Measurements from ENCODE around the gene EHD2.
A peak's percentile ranks its signal among the peaks of the same experiment; 100 is the strongest.
"Not testable (repeated sequence)": the region's sequence is repeated elsewhere in the genome, so short reads cannot be mapped to it uniquely, and the experiment has no call there.

The EHD2 gene

GRCh38 chr19:47725759-47726401 is 12.7 kb downstream of the EHD2 start:
- TF ChIP-seq SPI1 (IDR thresholded peaks at IDR 0.05; ENCODE audit: borderline replicate concordance, low read depth) (no peak), CTCF (IDR thresholded peaks at IDR 0.05; ENCODE audit: insufficient read depth, low read length) (no peak), GABPA (IDR thresholded peaks at IDR 0.05; ENCODE audit: low read depth) (no peak), POLR2AphosphoS5 (IDR thresholded peaks at IDR 0.05; ENCODE audit: low read depth) (no peak), REST (IDR thresholded peaks at IDR 0.05; ENCODE audit: insufficient replicate concordance, low read depth) (no peak)
- peak; percentile 70 to 85 for DNase-seq (ENCODE audit: low read depth in 1 of 2, low spot score in 1 of 2)
- H3K4me3 ChIP-seq (replicated peaks; ENCODE audit: insufficient read depth, low read length) = no peak overlapping the region
- H3K27ac ChIP-seq (replicated peaks) = peak overlapping the region; percentile 35
- peaks cover 5% of the 10 kb centered on the region for H3K27me3 ChIP-seq (ENCODE audit: insufficient read depth, poor library complexity, severe bottlenecking)

GRCh38 chr19:47726467-47726866 is 13.2 kb downstream of the EHD2 start:
- peak; percentile 27; the same call in 1 of the 2 replicates for TF ChIP-seq SPI1 (IDR thresholded peaks at IDR 0.05; ENCODE audit: borderline replicate concordance, low read depth)
- TF ChIP-seq GABPA (IDR thresholded peaks at IDR 0.05; ENCODE audit: low read depth) = no peak
- no peak for TF ChIP-seq POLR2AphosphoS5 (IDR thresholded peaks at IDR 0.05; ENCODE audit: low read depth)
- no peak overlapping the region for H3K4me3 ChIP-seq (replicated peaks; ENCODE audit: insufficient read depth, low read length)
- peaks cover 5% of the 10 kb centered on the region for H3K27me3 ChIP-seq (ENCODE audit: insufficient read depth, poor library complexity, severe bottlenecking)
- peak overlapping the region; percentile 35; the same call in 1 of the 2 replicates for H3K27ac ChIP-seq (replicated peaks)
- peak; percentile 75 to 87 for DNase-seq (ENCODE audit: low read depth in 1 of 2, low spot score in 1 of 2)

GRCh38 chr19:47728295-47728694 is 15.1 kb downstream of the EHD2 start:
- H3K4me3 ChIP-seq (replicated peaks; ENCODE audit: insufficient read depth, low read length); H3K27me3 ChIP-seq (ENCODE audit: insufficient read depth, poor library complexity, severe bottlenecking); DNase-seq (ENCODE audit: low read depth in 1 of 2, low spot score in 1 of 2); H3K27ac ChIP-seq (replicated peaks): not testable (repeated sequence)

GRCh38 chr19:47729468-47729798 is 16.2 kb downstream of the EHD2 start:
- peaks cover 5% of the 10 kb centered on the region for H3K27me3 ChIP-seq (ENCODE audit: insufficient read depth, poor library complexity, severe bottlenecking)
- no peak for DNase-seq (ENCODE audit: low read depth in 1 of 2, low spot score in 1 of 2)
- no peak overlapping the region for H3K4me3 ChIP-seq (replicated peaks; ENCODE audit: insufficient read depth, low read length)
- no peak overlapping the region for H3K27ac ChIP-seq (replicated peaks)
- TF ChIP-seq GABPA (IDR thresholded peaks at IDR 0.05; ENCODE audit: low read depth) (no peak), REST (IDR thresholded peaks at IDR 0.05; ENCODE audit: insufficient replicate concordance, low read depth) (no peak), POLR2AphosphoS5 (IDR thresholded peaks at IDR 0.05; ENCODE audit: low read depth) (no peak), SPI1 (IDR thresholded peaks at IDR 0.05; ENCODE audit: borderline replicate concordance, low read depth) (no peak), CTCF (IDR thresholded peaks at IDR 0.05; ENCODE audit: insufficient read depth, low read length) (no peak)

All from HL-60 (cell line).